GM19438 (cell line): ENCODE measurements around the gene ATP10B.
A peak's percentile ranks its signal among the peaks of the same experiment; 100 is the strongest.

Experiments used
- ATAC-seq: cut with Tn5 transposase; IDR thresholded peaks from one replicate; pipeline ENCODE4 v1.9.1; 2021; ENCODE audit warnings: low read depth; ENCODE audit not compliant: unreplicated experiment

ATP10B gene

GRCh38 chr5:160697281-160697680 is 154.7 kb downstream of the ATP10B start:
- no peak for ATAC-seq

- no peak for ATAC-seq
Observed at GRCh38 chr5:160694896-160695295, 157.1 kb downstream of the ATP10B start.

DNA sequence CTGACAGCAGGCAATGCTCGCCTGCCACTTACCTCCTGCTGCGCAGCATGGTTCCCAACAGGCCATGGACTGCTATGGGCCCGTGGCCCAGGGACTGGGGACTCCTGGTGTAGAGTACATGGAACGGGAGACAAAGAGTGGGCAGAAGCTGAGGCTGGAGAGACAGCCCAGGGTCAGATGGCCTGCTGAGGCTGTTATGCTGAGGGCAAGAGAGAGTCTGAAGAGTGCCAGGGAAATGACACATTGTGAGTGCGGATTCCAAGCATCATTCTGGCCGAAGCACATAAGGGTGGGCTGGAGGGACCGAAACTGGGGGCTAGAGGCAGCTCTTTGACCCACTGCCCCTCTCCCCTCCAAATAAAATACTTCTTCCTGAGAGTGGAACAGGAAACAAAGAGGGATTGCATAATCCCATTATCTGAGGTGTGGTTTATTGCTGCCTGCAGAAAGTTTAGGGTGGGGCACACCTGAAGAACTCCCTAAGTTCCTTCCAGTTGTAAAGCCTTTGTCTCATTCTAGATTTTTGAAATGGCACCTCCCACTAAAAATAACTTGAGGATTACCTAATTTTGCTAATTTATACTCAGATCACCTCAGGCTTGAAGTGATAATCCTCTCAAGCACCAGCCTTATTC is 158.1 kb downstream of the ATP10B start:
- no peak for ATAC-seq

DNA sequence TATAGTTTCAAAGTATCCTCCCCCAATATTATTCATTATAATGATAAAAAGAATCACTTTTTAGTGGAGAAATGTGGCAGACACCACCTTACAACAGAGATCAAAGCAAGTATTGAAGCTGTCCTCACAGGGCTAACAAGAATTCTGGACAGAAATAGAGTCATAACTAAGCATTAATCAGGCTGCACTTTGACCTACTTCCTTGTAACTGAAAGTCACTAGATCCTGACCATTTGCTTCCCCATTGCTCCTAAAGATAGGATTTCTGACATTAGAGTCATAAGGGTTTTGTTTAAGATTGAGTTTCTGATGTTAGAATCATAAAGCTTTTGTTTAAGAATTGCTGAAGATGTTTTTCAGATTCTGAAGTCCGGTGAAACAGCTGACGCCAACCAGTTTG is 159.7 kb downstream of the ATP10B start:
- no peak for ATAC-seq

DNA sequence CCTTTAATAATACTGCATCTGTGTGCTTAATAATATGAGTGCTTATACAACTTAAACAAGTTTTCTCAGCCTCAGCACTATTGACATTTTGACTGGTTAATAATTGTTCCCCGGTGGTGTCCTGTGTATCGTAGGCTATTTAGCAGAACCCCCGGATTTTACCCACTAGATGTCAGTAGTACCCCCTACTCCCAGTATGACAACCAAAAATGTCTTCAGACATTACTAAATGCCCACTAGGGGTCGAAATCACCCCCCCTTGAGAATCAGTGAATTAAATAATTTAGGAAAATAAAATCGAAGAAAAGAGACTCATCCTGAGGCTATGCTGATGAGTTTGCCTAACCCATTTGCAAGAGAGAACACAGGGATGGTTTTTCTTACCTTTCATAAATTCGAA is 166.3 kb downstream of the ATP10B start:
- peak; percentile 94 for ATAC-seq

DNA sequence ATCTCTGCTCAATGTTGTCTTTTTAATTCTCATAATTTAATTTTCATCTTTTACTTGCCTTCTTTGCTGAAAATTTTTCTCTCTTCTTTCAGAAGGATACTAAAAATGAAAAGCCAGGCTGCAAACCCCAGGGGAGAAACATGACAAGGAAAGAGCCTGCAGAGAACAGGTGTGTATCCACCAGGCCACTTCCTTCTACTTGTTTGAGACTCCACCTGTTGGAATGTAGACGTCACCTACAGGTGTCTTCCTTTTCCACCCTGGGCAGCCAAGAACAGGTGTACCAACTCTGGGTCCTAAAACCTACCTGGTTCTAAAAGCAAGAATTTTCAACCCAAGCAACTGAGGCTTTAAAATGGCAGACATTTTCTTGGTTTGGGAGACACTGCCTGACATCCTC is 166.8 kb downstream of the ATP10B start:
- no peak for ATAC-seq

DNA sequence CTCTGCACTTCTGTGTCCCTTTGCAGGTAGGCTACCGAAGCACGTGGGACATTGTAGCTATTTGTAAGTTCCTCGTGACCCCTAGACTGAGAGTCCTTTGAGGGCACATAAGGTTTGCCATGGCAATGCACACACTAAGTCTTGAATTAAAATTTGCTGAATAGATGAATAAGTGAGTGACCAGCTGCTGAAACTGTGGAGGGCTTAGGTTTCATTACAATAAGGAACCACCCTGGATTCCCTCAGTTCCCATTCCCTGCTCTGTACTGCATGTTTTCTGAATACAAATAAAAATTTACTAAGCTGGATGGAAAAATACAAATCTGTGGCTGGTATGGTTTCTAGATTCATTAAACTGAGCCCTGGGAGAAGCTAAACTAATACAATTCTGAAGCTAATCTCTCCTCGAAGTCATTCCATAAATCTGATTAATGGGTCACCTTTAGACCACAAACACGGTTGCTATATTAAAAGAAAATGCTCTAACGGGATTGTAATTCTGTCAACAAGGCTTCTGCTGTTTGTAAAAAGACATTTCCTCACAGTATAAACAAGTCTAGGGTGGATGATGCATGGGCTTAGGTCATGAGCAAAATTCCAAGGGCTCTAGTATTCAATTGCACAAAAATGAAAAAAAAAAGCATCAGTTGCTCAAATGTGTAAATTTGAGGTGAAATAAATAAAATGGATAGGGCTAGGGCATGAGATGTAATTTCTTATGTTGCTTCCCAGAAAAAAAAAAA is 172.3 kb downstream of the ATP10B start:
- no peak for ATAC-seq

DNA sequence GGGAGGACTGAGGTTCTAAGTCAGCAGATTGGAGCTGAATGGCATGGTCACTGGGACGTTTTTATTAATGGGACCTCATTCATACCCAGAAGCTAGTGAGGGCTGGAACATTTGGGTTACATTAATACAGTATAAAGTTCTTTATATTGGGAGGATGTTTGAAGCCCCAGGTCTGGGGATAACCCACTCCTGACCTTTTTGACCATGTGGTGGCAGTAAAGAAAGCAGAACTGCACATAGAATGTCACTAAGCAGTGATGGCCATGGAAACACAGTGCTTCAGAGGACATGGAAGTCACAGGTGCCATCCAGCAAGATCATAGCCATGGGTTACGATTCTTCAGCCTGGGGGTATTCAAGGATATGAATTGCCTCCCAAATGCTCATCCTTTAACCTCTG is 176.0 kb downstream of the ATP10B start:
- ATAC-seq: peak; percentile 60

DNA sequence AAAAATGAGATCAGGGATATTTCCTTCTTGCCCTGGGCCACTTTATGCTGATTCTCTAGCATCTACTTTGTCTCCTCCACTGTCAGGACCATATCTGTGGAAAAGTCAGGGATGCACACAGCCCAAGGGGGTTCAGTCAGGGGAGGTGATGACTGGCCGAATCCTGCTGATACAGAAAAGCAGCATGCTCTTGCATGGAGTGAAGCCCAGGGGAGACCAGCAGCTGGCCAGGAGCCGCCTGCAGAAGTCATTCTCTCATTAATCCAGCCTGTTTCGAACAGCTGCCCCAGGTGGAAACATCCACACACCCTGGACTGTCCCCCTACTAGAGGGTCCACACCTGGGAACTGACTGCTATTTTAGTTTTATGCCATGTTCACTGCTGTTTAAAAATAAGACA is 177.1 kb downstream of the ATP10B start:
- ATAC-seq: no peak

DNA sequence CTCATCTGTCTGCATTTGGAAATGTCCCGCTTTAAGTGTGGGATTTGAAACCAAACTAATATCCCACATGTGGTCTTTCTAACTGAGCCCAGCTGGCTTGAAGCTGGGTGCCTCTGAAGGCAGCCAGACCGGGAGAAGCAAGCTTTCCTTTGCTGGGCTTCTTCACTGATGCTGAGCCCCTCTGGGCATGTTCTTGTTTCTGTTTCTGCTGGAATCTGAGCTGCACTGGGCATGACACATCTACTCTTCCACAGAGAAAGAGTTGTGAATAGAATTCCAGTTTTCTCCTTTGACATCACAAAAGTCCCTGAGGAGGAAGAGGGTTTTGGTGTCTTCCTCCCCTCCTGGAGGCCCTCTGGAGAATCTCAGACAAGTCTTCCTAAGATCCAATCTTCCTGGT is 179.5 kb downstream of the ATP10B start:
- no peak for ATAC-seq

GRCh38 chr5:160668356-160668755 is 183.7 kb downstream of the ATP10B start:
- no peak for ATAC-seq

DNA sequence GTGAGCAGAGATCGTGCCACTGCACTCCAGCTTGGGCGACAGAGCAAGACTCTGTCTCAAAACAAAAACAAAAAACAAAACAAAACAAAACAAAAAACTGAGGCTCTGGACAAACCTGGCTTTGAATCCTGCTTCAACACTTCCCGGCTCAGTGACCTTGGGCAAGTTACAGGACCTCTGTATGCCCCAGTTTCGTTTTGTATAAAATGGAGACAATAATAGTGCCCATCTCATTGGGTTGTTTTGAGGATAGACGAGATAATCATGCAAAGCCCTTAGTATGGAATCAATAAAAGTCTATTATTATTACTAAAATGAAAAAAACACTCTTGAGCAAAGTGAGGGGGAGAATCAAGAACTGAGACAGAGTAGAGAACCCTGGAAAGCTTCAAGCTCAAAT is 184.9 kb downstream of the ATP10B start:
- no peak for ATAC-seq

DNA sequence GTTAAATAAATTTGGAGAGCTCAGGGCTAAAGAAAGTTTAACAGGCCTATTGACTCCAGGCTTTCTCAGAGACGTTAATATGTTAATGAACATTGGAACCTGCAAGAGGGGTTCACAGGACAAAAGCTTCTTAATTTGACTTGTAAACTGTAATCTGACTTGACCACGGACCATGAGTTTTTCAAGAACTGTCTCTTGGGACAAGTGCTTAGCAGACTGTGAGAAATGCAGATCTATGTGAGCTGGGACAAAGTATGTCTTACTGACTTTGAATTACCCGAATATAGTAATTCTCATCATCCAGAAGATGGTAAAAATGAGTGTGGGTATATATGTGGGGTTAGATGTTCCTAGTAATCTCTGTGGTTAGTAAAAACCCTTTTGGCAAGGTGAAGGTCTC is 186.6 kb downstream of the ATP10B start:
- ATAC-seq: no peak

DNA sequence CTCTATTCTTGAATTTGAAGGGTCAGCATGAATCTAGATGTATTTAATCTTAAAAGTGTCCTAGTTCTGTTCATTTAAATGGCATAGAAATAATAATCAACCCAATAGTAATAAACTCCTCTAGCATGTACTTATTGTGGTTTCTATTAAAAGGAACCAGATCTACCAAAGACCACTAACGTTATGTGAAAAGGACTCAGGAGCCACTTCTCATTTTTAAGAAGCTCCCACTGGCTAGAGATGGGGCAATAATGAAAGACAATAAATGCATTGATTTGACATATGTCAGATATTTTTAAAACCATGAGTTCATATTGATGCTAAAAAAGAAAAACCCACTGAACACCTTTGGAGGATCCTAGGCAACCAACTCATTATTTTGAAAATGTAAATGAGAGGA is 191.9 kb downstream of the ATP10B start:
- no peak for ATAC-seq

- no peak for ATAC-seq
Observed at GRCh38 chr5:160657622-160658458, 194.2 kb downstream of the ATP10B start.

GRCh38 chr5:160657068-160657507 is 194.9 kb downstream of the ATP10B start:
- ATAC-seq: no peak

DNA sequence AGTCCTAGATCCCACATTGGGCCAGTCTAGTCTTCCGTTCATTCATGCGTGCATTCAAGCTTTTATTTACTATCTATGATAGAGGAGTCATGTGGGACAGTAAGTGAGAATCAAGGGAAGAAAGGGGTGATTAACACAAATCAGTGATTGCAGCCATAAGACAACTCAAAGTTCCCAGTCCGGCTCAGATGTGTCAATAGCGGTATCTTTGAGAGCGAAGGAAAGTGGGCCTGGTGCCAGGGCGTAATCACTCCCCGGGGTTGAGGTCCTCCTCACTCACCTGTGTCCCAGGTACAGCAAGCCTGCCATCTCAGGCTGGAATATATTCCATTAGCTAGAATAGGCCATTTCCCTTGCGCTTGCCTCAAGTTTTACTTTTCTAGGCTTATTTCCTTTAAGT is 196.3 kb downstream of the ATP10B start:
- no peak for ATAC-seq

GRCh38 chr5:160651692-160652645 is 200.0 kb downstream of the ATP10B start:
- no peak for ATAC-seq

DNA sequence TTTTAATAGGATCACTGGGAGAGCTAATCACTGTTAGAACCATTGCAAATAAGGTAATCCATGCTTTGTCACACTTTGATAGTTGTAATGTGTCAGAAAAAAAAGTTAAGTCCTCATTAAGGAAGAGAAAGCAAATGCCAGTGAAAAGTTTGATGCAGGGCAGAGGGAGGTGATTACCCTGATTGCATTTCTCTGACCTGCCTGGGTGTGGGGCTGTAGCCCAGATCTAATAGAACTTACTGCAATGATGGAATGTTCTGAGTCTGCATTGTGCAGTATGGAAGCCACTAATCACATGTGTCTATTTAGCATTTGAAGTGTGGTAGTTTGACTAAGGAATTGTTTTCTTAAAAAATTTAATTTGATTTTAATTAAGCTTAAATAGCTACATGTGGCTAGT is 202.7 kb downstream of the ATP10B start:
- peak; percentile 61 for ATAC-seq

- ATAC-seq: no peak
Observed at GRCh38 chr5:160646033-160646432, 206.0 kb downstream of the ATP10B start.
